K562 (cell line): Measurements from ENCODE around the gene ABCA3. TPM values are rescaled to one million over a fixed set of nuclear protein-coding genes. Genes with fewer than 3 reads are reported as not detected.

Experiments
- ETV1 ChIP-seq: fragments of 450-650 bp; conservative IDR thresholded peaks from 2 replicates; pipeline ENCODE4 v1.6.1; 2016; ENCODE audit warnings: missing genetic modification characterization, control low read depth, low read depth, missing compliant biosample characterization
- HDGF ChIP-seq: fragments of 450-650 bp; IDR thresholded peaks from 2 replicates; pipeline ENCODE4 v1.6.1; 2016
- MEF2A ChIP-seq: IDR thresholded peaks from 2 replicates; pipeline ENCODE4 v1.6.1; 2011; ENCODE audit warnings: low read depth, mild to moderate bottlenecking, low read length, moderate library complexity; ENCODE audit not compliant: control insufficient read depth
- NCOA1 ChIP-seq: fragments of 450-650 bp; IDR thresholded peaks from 2 replicates; pipeline ENCODE4 v1.6.1; 2016; ENCODE audit warnings: low read depth
- PTBP1 ChIP-seq: fragments of 200-400 bp; formaldehyde crosslinking; IDR thresholded peaks from 2 replicates; pipeline ENCODE4 v1.6.1; 2017; ENCODE audit warnings: low read depth, low read length
- SMC3 ChIP-seq: conservative IDR thresholded peaks from 2 replicates; pipeline ENCODE4 v1.6.1; 2011; ENCODE audit warnings: low read depth, low read length, improper control_type of control experiment; ENCODE audit not compliant: insufficient read depth
- SREBF1 ChIP-seq: fragments of 150-350 bp; IDR thresholded peaks from 2 replicates; pipeline ENCODE4 v1.6.1; 2014; ENCODE audit warnings: antibody characterized with exemption, low read depth, low read length, borderline replicate concordance
- TRIM24 ChIP-seq, 2 experiments: fragments of 450-650 bp; IDR thresholded peaks; 2 replicates each; pipeline ENCODE4 v1.6.1; 2016
- ZKSCAN8 ChIP-seq: fragments of 200-800 bp; sonication (Bioruptor generic); IDR thresholded peaks from 2 replicates; pipeline ENCODE4 v1.6.1; 2016; ENCODE audit warnings: missing genetic modification characterization, missing compliant biosample characterization
- ZNF134 ChIP-seq: fragments of 250-450 bp; sonication (Bioruptor Pico); conservative IDR thresholded peaks from 2 replicates; pipeline ENCODE4 v1.4.0; 2020
- ZNF212 ChIP-seq: fragments of 450-650 bp; formaldehyde crosslinking; IDR thresholded peaks from 2 replicates; pipeline ENCODE4 v1.4.0; 2020; ENCODE audit warnings: mild to moderate bottlenecking
- ZNF551 ChIP-seq: fragments of 250-450 bp; sonication (Bioruptor Pico); IDR thresholded peaks from 2 replicates; pipeline ENCODE4 v1.5.0; 2021; ENCODE audit warnings: mild to moderate bottlenecking, moderate library complexity
- ZNF75A ChIP-seq: fragments of 450-650 bp; formaldehyde crosslinking; IDR thresholded peaks from 2 replicates; pipeline ENCODE4 v1.4.0; 2020; ENCODE audit warnings: mild to moderate bottlenecking
- polyA plus RNA-seq, 8 experiments: library from polyadenylated mRNA; depleted of rRNA in 4 of 8; stranded (reverse) in 5 of 8; unstranded in 3 of 8; fragments of >200 nt; fragmentation: Nextera tagmentation in 2 of 8; fragmentation: Illumina TruSeq in 1 of 8; extraction: Ambion mirVana in 2 of 8; extraction: Trizol in 1 of 8; gene quantifications; 2 replicates each; pipeline versions ENCODE4 v1.2.1 to v1.2.3, GENCODE V29; 2011 to 2014; ENCODE audit warnings: inconsistent platforms in 1 of 8, missing spikeins in 1 of 8
- total RNA-seq, 7 experiments: library from RNA; depleted of rRNA in 6 of 7; stranded (reverse); fragments of >200 nt in 6 of 7; fragmentation: Illumina TruSeq in 2 of 7; extraction: Trizol in 2 of 7; gene quantifications; 2 replicates each; pipeline versions ENCODE4 v1.2.1 to v1.2.3, GENCODE V29; 2011 to 2021; ENCODE audit warnings: low replicate concordance in 1 of 7
- TF ChIP-seq, protein P1 (sequence below), 2 experiments: fragments of 450-650 bp in 1 of 2; sonication (generic) in 1 of 2; formaldehyde crosslinking; conservative IDR thresholded peaks; 2 replicates each; pipeline versions ENCODE4 v1.4.0 to v1.8.1; 2020 to 2022; ENCODE audit warnings: mild to moderate bottlenecking in 1 of 2, missing genetic modification reagents in 1 of 2
- TF ChIP-seq, protein P2 (sequence below): fragments of 450-650 bp; IDR thresholded peaks from 2 replicates; pipeline ENCODE4 v1.6.1; 2017; ENCODE audit warnings: mild to moderate bottlenecking, moderate library complexity
- TF ChIP-seq, protein P3 (sequence below): fragments of 450-650 bp; conservative IDR thresholded peaks from 2 replicates; pipeline ENCODE4 v1.6.1; 2016; ENCODE audit warnings: missing genetic modification characterization, low read depth, mild to moderate bottlenecking, control low read depth, missing compliant biosample characterization
- TF ChIP-seq, protein P4 (sequence below): fragments of 450-650 bp; formaldehyde crosslinking; IDR thresholded peaks from 2 replicates; pipeline ENCODE4 v1.4.0; 2020; ENCODE audit warnings: mild to moderate bottlenecking
- TF ChIP-seq, protein P5 (sequence below): fragments of 250-450 bp; sonication (Bioruptor Pico); IDR thresholded peaks from 2 replicates; pipeline ENCODE4 v1.9.0; 2021; ENCODE audit warnings: mild to moderate bottlenecking, inconsistent platforms
- TF ChIP-seq, protein P6 (sequence below): fragments of 200-800 bp; sonication (Bioruptor generic); IDR thresholded peaks from 2 replicates; pipeline ENCODE4 v1.6.1; 2017; ENCODE audit warnings: missing genetic modification characterization, missing compliant biosample characterization

Gene ABCA3
- total and polyA plus RNA-seq, 9 of the 15 experiments (the other 6 are each of a cell fraction or from before 2014, with no cell fraction given) = 0.66 to 23.7 (median 6.9) TPM

DNA sequence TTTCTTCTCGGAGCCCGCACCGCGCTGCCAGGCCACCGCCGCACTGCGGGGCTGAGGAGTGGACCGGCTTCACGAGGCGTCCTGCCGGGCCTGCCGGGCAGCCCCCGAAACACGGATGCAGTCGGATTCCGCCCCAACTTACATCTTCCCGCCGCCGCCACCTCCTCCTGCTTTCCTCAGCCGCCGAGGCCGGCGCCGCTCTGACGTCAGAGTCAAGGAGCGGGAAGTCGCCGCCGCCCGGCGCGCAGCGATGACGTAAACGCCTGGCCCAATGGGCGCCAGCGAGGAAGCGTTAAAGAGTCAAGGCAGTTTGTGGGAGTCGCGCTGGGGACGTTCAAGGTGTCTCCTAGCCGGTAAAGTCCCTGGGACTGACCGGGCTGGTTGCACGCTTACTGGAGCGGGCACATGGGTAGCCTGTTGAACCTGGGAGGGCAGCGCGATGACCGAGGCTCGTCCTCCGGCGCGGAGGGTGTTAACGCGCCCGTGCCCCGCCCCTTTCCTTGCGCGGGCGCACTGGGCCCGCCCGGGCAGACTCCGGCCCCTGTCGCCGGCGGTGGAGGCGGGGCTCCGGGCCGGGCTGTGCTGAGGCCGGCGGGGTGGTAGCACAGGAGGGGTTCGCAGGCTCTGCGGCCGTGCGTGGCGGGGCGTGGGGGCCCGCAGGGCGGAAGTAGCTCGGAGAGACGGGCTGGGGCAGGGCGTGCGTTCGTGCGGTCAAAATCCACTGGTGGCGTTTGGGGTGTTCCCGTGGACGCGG lies 72.4 kb downstream of the ABCA3 start, which contains the start of gene RNPS1 (continued):
- TF ChIP-seq, protein P1, sequence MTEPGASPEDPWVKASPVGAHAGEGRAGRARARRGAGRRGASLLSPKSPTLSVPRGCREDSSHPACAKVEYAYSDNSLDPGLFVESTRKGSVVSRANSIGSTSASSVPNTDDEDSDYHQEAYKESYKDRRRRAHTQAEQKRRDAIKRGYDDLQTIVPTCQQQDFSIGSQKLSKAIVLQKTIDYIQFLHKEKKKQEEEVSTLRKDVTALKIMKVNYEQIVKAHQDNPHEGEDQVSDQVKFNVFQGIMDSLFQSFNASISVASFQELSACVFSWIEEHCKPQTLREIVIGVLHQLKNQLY (CRISPR knock-in tag; conservative IDR thresholded peaks at IDR 0.05) = 0 out of 4 replicates have a peak, but pooled peaks of 1 of the 2 experiments have one; percentile 55
- TF ChIP-seq ZKSCAN8 (CRISPR knock-in tag) (no peak), SMC3 (no peak), PTBP1 (no peak), ZNF551 (no peak), ZNF75A (CRISPR knock-in tag) (no peak), ETV1 (tag) (peak; percentile 69; the same call in 1 of the 2 replicates), ZNF134 (CRISPR knock-in tag) (no peak), TRIM24 (IDR thresholded peaks at IDR 0.05) (peak in 1 of 2 experiments; percentile 89; a peak in 2 of 4 replicates), ZNF212 (CRISPR knock-in tag) (no peak), HDGF (no peak), NCOA1 (peak; percentile 46; the same call in 1 of the 2 replicates), SREBF1 (no peak), MEF2A (no peak)
- TF ChIP-seq, protein P2, sequence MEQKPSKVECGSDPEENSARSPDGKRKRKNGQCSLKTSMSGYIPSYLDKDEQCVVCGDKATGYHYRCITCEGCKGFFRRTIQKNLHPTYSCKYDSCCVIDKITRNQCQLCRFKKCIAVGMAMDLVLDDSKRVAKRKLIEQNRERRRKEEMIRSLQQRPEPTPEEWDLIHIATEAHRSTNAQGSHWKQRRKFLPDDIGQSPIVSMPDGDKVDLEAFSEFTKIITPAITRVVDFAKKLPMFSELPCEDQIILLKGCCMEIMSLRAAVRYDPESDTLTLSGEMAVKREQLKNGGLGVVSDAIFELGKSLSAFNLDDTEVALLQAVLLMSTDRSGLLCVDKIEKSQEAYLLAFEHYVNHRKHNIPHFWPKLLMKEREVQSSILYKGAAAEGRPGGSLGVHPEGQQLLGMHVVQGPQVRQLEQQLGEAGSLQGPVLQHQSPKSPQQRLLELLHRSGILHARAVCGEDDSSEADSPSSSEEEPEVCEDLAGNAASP = no peak
- TF ChIP-seq, protein P3, sequence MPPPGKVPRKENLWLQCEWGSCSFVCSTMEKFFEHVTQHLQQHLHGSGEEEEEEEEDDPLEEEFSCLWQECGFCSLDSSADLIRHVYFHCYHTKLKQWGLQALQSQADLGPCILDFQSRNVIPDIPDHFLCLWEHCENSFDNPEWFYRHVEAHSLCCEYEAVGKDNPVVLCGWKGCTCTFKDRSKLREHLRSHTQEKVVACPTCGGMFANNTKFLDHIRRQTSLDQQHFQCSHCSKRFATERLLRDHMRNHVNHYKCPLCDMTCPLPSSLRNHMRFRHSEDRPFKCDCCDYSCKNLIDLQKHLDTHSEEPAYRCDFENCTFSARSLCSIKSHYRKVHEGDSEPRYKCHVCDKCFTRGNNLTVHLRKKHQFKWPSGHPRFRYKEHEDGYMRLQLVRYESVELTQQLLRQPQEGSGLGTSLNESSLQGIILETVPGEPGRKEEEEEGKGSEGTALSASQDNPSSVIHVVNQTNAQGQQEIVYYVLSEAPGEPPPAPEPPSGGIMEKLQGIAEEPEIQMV = no peak
- TF ChIP-seq, protein P4, sequence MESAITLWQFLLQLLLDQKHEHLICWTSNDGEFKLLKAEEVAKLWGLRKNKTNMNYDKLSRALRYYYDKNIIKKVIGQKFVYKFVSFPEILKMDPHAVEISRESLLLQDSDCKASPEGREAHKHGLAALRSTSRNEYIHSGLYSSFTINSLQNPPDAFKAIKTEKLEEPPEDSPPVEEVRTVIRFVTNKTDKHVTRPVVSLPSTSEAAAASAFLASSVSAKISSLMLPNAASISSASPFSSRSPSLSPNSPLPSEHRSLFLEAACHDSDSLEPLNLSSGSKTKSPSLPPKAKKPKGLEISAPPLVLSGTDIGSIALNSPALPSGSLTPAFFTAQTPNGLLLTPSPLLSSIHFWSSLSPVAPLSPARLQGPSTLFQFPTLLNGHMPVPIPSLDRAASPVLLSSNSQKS = no peak
- TF ChIP-seq, protein P5, sequence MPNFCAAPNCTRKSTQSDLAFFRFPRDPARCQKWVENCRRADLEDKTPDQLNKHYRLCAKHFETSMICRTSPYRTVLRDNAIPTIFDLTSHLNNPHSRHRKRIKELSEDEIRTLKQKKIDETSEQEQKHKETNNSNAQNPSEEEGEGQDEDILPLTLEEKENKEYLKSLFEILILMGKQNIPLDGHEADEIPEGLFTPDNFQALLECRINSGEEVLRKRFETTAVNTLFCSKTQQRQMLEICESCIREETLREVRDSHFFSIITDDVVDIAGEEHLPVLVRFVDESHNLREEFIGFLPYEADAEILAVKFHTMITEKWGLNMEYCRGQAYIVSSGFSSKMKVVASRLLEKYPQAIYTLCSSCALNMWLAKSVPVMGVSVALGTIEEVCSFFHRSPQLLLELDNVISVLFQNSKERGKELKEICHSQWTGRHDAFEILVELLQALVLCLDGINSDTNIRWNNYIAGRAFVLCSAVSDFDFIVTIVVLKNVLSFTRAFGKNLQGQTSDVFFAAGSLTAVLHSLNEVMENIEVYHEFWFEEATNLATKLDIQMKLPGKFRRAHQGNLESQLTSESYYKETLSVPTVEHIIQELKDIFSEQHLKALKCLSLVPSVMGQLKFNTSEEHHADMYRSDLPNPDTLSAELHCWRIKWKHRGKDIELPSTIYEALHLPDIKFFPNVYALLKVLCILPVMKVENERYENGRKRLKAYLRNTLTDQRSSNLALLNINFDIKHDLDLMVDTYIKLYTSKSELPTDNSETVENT = no peak
- TF ChIP-seq, protein P6, sequence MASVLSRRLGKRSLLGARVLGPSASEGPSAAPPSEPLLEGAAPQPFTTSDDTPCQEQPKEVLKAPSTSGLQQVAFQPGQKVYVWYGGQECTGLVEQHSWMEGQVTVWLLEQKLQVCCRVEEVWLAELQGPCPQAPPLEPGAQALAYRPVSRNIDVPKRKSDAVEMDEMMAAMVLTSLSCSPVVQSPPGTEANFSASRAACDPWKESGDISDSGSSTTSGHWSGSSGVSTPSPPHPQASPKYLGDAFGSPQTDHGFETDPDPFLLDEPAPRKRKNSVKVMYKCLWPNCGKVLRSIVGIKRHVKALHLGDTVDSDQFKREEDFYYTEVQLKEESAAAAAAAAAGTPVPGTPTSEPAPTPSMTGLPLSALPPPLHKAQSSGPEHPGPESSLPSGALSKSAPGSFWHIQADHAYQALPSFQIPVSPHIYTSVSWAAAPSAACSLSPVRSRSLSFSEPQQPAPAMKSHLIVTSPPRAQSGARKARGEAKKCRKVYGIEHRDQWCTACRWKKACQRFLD = peak; percentile 89
